Measurements from ENCODE around the gene LSS. TPM values are rescaled to one million over a fixed set of nuclear protein-coding genes. Genes with fewer than 3 reads are reported as not detected.
A peak's percentile ranks its signal among the peaks of the same experiment; 100 is the strongest.

Gene LSS
- total and polyA plus RNA-seq, 2 of the 8 experiments (the other 6 are each of a cell fraction or from before 2014, with no cell fraction given), result 96.1 to 123 TPM

GRCh38 chr21:46139686-46140085 lies 88.9 kb downstream of the LSS start:
- Histone ChIP-seq H2BK5ac (ENCODE audit: low read depth, low read length) (no peak overlapping the region), H2BK15ac (ENCODE audit: low read length) (no peak overlapping the region), H4K5ac (ENCODE audit: insufficient read length, low read depth, low read length) (no peak overlapping the region), H3K9ac (replicated peaks in 1 of 4; ENCODE audit: extremely low read depth in 1 of 4, low read depth in 3 of 4, low read length in 3 of 4) (no peak overlapping the region), H3K4me1 (replicated peaks in 1 of 4; ENCODE audit: control insufficient read depth in 3 of 4, insufficient read depth in 4 of 4, low read length in 3 of 4) (peaks cover 0 to 10% (median under 1%) of the 10 kb centered on the region in 4 experiments; a peak in 3 of 7 replicates), H3K4me3 (ENCODE audit: extremely low read depth in 1 of 4, insufficient read depth in 2 of 4, low read depth in 3 of 4, low read length in 4 of 4) (peak overlapping the region in 1 of 4 experiments; percentile 53; a peak in 2 of 8 replicates), H3K4me2 (ENCODE audit: insufficient read depth in 1 of 2, low read depth in 2 of 2, low read length in 2 of 2) (peak overlapping the region; percentile 57 to 78; a peak in 2 of 4 replicates), H4K20me1 (replicated peaks in 1 of 2; ENCODE audit: control insufficient read depth in 1 of 2, insufficient read depth in 2 of 2, low read length in 2 of 2) (no peaks in the 10 kb centered on the region), H2AFZ (ENCODE audit: low read length) (no peak overlapping the region), H3K23me2 (ENCODE audit: low read depth, low read length) (no peaks in the 10 kb centered on the region; the same call in 1 of the 2 replicates), H4K8ac (ENCODE audit: extremely low read depth, insufficient read depth, low read length) (no peak overlapping the region), H3K79me1 (ENCODE audit: low read depth, low read length) (no peaks in the 10 kb centered on the region), H4K91ac (replicated peaks; ENCODE audit: insufficient read length, low read length) (no peak overlapping the region), H2AK5ac (ENCODE audit: low read depth, low read length) (0 out of 2 replicates have a peak overlapping the region, but pooled peaks have one; percentile 75), H3K14ac (ENCODE audit: insufficient read length) (no peak overlapping the region), H2BK12ac (ENCODE audit: low read depth, low read length) (no peak overlapping the region), H3K27ac (ENCODE audit: low read depth, low read length) (no peak overlapping the region), H3K23ac (ENCODE audit: insufficient read length) (no peak overlapping the region), H3K4ac (replicated peaks; ENCODE audit: insufficient read length, low read depth, low read length) (no peak overlapping the region), H2BK20ac (ENCODE audit: low read length) (no peak overlapping the region), H3K9me3 (ENCODE audit: insufficient read depth in 2 of 2, low read depth in 1 of 2, low read length in 1 of 2) (peaks cover 0 to 2% of the 10 kb centered on the region in 2 experiments; a peak in 1 of 4 replicates), H3K27me3 (replicated peaks in 1 of 4; ENCODE audit: control insufficient read depth in 3 of 4, extremely low read depth in 1 of 4, insufficient read depth in 3 of 4, low read length in 3 of 4) (peaks cover 0 to 24% (median 8%) of the 10 kb centered on the region in 4 experiments; a peak in 4 of 7 replicates), H3K56ac (replicated peaks; ENCODE audit: insufficient read length, low read depth, low read length) (no peak overlapping the region), H2BK120ac (replicated peaks; ENCODE audit: low read depth, low read length) (no peak overlapping the region), H3K18ac (ENCODE audit: extremely low read depth, low read length) (no peak overlapping the region), H3K36me3 (ENCODE audit: control insufficient read depth in 2 of 4, insufficient read depth in 4 of 4, low read length in 3 of 4) (no peaks in the 10 kb centered on the region), H3K79me2 (ENCODE audit: control insufficient read depth in 1 of 2, insufficient read depth in 2 of 2, low read length in 2 of 2) (no peaks in the 10 kb centered on the region)
- FAIRE-seq, result no peak
- DNase-seq (ENCODE audit: low read depth in 1 of 2, low spot score in 2 of 2), result no peak
- POLR2A ChIA-PET (ENCODE audit: partially characterized antibody), result interaction anchor here (1.6 kb wide), 1 partner anchor 11 kb away, joined by 4 read pairs; no protein-coding TSS in a partner anchor
- 87% methylated on average over 15 of the region's 15 CpGs; no CpG with 5 or more reads in 1 of the 2 experiments for WGBS, 2 experiments (ENCODE audit: extremely low coverage in 1 of 2, insufficient coverage in 1 of 2, insufficient read length in 1 of 2, insufficient replicate concordance in 2 of 2, low coverage in 1 of 2, low lambda C conversion rate in 2 of 2, missing lambda C conversion rate in 1 of 2)
- CTCF ChIA-PET (ENCODE audit: partially characterized antibody), result interaction anchor here (1.4 to 1.5 kb wide), 2 partner anchors 10 to 11 kb away, joined by 4 to 7 read pairs; no protein-coding TSS in a partner anchor
- TF ChIP-seq HDAC6 (IDR thresholded peaks at IDR 0.05; ENCODE audit: low read depth, low read length), result no peak

Measured in H1 (cell line).